NCI-H82 treated with DMSO at 0.1 percent for 48 hours (cell line): ENCODE measurements around the gene TPST1.
"Not testable (repeated sequence)": the region's sequence is repeated elsewhere in the genome, so short reads cannot be mapped to it uniquely, and the experiment has no call there.

Experiments used
- DNase-seq: peaks from one replicate; lab custom pipeline; 2025; ENCODE audit not compliant: unreplicated experiment; lab: John Stamatoyannopoulos, UW

TPST1 gene

DNA sequence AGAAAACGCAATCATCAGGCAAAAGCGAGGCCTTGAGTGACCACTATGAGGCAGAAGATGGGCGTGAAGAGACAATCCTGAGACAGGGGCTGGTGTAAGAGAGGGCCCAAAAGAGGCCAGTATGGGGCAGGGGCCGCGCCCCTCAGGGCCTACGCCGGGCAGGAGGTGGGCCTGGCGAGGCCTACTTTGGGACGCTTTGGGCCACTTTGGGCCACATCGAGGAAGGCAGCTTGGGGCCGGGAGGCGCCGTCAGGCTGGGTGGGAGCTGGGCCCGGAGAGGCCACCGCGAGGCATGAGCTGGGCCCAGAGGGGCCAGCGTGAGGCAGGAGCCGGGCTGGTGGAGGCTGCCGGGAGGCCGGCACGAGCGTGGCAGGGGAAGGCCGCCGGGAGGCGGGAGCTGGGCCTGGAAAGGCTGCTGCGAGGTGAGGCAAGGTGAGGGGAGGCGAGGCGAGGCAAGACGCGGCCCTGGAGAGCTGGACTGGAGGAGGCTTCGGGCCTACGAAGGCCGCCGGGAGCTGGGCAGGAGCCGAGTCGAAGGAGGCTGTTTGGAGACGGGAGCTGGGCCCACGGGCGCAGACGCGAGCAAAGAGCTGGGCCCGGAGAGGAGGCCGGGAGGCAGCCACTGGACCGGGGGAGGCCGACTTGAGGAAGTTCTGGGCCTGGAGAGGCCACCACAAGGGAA is 171.3 kb downstream of the TPST1 start:
- DNase-seq: no peak

DNA sequence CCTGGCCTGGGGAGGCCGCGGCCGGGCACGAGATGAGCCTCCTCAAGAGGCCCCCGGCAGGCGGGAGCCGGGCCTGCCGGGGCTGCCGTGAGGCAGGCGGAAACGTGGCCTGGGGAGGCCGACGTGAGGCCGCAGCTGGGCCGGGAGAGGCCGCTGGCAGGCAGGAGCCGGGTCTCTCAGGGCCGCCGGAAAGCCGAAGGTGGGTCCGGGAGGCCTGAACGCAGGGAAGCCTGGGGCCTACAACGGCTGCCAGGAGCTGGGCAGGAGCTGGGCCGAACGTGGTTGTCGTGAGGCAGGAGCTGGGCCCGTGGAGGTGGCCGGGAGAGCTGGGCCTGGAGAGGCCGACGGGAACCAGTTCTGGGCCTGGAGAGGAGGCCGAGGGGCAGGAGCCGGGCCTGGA is 171.9 kb downstream of the TPST1 start:
- no peak for DNase-seq

DNA sequence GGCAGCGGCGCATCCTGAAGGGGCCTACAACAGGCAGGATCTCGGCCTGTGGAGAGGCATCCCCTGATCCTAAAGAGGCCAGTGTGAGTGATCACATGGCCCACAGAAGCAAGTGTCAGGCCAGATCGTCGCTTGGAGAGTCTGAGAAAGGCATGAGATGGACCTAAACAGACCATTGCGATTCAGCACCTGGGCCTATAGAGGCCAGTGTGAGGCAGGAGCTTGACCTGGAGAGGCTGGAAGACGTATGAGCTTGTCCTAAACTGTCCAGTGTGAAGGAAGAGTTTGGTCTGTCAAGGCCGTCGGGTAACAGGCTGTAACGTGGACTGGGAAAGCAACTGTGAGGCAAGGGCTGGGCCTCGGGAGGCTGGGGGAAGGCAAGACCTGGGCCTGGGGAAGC is 172.6 kb downstream of the TPST1 start:
- DNase-seq: no peak

DNA sequence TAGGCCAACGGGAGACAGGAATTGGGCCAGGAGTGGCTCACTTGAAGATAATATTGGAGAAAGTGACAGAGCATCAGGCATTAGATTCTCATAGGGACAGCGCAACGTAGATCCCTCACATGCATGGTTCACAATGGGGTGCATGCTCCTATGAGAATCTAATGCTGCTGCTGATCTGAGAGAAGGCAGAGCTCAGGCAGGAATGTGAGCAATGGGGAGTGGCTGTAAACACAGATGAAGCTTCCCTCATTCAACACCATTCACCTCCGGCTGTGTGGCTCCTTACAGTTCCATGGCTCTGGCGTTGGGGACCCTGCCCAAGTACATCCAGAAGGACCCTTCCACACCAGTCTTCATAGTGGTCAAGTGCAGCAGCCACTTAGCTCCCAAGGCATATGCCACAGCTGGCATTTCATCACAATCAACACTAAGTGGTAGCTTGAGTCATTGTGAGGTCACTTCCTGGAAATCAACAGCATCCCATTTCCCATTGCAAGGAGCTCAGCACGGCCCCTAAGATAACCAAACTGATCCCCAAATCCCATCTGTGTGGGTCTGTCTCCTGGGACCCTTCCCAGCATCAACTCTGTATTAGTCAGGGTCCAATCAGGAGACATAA is 174.5 kb downstream of the TPST1 start:
- no peak for DNase-seq

DNA sequence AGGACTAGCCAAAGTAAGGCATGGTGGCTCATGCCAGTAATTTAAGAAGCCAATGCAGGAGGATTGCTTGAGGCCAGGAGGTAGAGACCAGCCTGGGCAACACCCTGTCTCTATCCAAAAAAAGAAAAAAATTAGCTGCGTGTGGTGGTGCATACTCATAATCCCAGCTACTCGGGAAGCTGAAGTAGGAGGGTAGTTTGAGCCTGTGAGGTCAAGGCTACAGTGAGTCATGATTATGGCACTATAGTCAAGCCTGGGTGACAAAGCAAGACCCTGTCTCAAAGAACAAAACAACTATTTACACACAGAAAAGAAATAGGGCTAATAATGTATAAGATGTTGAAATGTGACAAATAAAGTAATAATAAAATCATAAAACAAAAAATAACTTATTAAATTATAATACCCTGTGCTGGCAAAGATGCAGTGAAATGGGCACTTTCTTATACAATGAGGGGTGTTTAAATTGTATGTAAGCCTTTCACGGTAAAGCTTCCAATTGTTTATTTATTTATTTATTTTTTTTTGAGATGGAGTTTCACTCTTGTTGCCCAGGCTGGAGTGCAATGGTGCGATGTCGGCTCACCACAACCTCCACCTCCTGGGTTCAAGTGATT is 175.2 kb downstream of the TPST1 start:
- DNase-seq: no peak

DNA sequence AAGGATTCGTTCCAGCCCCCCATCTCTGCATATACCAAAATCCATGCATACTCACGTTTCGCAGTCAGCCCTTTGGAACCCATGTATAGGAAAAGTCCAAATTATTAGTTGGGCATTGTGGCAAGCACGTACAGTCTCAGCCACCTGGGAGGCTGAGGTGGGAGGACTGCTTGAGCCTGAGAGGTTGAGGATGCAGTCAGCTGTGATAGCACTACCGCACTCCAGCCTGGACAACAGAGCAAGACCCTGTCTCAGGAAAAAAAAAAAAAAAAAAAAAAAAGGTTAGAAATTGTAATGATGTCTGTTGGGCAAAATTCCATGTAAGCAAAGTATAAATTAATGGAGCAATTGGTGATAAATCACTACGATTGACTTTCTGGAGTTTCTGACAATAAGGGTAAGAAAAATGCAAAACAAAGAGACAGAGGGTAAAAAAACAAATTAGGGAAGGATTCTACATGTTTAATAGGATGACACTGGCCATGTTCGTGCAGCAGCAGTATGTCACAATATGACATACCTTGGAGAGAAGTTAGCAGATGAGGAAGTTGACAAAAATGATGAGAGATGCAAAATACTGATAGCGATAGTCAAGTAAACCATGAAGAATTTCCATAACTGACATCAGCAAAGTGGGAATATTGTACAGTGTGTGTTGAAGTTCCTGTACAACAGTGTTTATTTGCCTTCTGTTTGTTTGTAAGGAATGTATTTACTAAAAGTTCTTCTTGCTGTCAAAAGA is 177.2 kb downstream of the TPST1 start:
- not testable (repeated sequence) for DNase-seq

DNA sequence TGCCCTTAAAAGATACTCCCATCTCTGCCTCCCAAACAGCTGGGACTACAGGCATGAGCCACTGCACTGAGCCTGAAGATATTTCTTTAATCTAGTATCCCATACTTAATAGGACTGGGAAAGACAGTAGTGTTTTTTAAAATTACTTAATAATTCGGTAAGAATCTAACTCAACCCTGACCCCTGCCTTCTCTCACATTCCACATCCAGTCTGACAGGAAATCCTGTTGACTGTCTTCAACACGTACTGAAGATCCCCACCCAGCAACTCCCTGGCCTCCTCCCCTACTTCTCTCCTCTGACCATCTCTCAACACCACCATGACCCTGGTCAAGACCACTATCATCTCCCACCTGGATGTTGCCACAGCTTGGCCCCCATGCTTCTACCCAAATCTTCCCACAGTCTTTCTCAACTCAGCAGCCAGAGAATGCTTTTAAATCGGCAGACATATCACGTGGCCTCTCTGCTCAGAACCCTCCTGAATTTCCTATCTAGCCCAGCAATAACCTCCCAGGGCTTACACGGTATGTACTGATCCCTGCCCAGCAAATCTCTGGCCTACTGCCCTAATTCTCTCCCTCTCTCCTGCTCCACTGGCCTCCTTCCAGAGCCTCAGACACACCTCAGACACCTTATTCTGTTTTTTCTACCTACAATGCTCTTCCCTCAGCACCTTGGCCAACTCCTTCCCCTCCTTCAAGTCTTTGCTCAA is 180.2 kb downstream of the TPST1 start:
- DNase-seq: not testable (repeated sequence)

DNA sequence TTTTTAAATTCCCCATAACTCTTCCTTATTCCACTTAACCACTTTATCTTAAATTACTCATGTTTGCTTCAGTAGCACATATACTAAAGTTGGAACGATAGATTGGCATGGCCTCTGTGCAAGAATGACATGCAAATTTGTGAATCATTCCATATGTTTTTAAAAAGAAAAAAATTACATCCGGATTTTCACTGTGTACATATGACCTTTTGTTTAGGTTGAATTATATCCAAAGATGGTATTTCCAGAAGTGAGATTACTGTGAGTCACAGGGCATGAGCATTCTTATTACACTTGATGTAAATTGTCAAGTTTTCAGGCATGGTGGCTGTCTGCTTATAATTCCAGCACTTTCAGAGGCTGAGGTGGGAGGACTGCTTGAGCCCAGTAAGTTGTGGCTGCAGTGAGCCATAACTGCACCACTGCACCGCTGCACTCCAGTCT is 190.0 kb downstream of the TPST1 start:
- not testable (repeated sequence) for DNase-seq

DNA sequence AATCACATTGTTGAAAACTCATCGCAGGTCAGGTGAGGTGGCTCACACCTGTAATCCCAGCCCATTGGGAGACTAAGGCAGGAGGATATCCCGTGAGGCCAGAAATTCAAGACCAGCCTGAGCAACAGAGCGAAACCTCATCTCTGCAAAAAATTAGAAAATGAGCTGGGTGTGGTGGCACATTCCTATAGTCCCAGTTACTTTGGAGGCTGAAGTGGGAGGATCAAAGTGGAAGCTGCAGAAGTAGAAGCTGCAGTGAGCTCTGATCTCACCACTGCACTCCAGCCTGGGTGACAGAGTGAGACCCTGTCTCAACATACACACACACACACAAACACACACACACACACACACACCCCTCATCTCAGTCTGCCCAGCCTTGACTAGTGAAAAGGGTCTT is 190.9 kb downstream of the TPST1 start:
- not testable (repeated sequence) for DNase-seq

DNA sequence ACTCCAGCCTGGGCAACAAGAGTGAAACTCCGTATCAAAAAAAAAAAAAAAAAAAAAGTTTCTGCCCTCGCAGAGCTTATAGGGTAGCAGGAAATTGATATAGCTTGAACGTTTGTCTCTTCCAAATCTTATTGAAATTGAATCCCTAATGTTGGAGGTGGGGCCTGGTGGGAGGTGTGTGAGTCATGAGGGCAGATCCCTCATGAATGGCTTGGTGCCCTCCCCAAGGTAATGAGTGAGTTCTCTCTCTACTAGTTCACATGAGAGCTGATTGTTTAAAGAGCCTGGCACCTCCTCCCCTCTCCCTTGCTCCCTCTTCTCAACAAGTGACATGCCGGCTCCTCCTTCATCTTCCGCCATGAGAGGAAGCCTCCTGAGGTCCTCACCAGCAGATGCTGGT is 193.7 kb downstream of the TPST1 start:
- DNase-seq: not testable (repeated sequence)

DNA sequence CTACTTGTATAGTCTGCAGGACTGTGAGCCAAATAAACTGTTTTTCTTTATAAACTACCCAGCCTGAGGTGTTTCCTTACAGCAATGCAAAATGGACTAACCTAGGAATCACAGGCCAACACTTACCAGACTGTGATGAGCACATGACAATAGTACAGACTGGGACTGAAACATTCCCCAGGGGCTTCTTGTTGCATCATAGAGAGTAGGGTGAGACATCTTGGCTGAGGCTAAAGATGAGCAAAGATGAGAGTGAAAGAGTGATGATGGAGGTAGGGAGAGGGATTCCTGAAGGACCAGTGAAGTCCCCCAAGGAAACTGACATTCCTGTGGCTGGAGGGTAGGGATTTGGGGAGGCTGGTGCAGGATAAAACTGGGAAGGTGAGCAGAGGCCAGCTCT is 194.4 kb downstream of the TPST1 start:
- no peak for DNase-seq

DNA sequence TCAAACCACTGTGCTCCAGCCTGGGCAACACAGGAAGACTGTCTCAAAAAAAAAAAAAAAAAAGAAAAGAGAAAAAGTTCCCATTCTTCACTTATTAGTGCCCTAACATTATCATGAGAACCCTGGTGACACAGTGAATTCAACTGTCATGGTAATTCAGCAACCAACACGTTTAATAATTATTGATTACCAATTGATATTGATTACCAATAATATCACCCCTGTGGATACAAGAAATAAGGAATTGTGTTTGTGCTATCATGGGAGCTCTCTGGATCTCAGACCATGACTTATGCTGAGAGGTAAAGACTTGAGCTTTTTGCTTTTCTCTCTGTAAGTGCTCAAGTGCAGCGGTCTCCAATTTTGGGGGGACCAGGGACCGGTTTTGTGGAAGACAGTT is 195.3 kb downstream of the TPST1 start:
- DNase-seq: no peak

DNA sequence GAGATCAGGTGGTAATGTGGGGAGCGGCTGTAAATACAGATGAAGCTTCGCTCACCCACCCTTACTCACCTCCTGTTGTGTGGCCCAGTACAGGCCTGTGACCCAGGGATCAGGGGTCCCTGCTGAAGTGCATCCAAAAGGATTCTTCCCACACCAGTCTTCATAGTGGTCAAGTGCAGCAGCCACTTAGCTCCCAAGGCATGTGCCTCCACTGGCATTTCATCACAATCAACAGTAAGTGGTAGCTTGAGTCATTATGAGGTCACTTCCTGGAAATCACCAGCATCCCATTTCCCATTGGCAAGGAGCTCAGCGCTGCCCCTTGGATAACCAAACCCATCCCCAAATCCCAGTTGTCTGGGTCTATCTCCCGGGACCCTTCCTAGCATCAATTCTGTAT is 196.0 kb downstream of the TPST1 start:
- DNase-seq: not testable (repeated sequence)

DNA sequence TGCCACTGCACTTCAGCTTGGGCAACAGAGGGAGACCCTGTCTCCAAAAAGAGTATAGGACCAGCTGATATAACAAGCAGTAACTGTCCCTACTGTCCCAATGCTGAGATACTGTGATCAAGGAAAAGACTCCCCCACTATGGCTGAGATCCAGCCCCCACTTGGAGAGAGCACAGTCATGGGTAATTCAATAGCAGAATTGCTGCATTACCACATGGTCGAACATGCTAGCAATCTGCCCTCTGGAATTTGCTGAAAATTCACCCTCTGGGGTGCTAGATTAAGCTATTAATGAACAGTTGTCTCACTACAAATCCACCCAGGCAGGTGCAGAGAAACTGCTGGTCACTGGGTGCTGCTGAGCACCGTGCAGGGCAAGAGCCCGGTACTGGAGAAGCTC is 196.8 kb downstream of the TPST1 start:
- DNase-seq: not testable (repeated sequence)

DNA sequence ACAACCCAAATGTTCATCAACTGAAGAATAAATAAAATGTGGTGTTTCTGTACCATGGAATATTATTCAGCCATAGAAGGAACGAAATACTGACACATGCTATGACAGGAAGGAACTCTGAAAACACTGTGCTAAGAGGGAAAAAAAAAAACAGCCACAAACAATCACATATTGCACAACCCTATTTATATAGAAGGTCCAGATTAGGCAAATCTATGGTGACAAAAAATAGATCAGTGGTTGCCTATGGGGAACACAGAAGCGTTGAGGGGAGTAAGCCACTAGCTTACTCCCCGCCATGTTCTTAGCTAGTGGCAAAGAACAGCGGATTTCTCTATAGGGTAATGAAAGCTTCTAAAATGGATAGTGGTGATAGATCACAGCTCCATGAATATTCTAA is 198.4 kb downstream of the TPST1 start:
- no peak for DNase-seq

DNA sequence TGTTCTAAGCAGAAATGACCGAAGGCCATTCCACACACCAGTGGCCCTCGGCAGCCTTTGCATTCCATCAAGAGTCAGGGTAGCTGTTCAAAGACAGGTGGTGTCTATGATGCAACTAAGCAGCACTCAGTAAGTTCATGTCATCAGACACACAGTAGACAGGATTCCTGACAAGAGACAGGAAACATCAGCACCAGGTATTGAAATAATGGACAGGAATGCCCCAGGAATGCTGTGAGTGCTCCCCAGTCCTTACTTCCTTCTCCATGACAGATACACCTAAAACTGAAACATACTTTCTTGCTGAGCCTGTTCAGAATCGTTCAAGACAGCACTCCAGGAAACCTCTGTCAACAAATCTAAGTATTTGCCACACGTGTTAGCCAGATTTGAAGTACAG is 204.4 kb downstream of the TPST1 start:
- DNase-seq: no peak
